A549 (cell line): ENCODE data around the gene LRIF1.

ENCODE experiments used
- CHD2 ChIP-seq: fragments of 150-350 bp; IDR thresholded peaks from 2 replicates; pipeline ENCODE4 v1.6.1; 2014; ENCODE audit warnings: low read length; ENCODE audit not compliant: partially characterized antibody
- ZC3H11A ChIP-seq: fragments of 450-650 bp; IDR thresholded peaks from 2 replicates; pipeline ENCODE4 v1.6.1; 2014; ENCODE audit warnings: antibody characterized with exemption, mild to moderate bottlenecking

DNA sequence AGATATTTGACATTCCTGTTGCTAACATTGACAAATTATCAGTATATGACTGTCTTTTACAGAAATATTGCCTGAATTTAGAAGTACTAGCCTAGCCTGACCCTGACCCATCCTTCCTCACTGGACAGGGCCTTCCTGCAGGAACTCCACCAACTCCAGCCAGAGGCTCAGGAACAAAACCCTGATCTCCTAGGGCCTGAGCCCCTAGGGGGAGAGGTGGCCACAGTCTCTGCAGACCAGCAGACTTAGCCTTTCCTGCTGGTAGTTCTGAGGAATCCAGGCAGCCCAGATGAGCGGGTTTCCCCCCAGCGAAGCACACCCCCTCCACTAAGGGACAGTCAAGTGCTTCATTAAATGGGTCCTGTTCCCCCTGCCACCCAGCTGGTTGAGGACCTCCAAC lies 44.3 kb upstream of the LRIF1 start:
- TF ChIP-seq ZC3H11A (no peak), CHD2 (no peak)
